ENCODE results near the gene CYBA.

DNA sequence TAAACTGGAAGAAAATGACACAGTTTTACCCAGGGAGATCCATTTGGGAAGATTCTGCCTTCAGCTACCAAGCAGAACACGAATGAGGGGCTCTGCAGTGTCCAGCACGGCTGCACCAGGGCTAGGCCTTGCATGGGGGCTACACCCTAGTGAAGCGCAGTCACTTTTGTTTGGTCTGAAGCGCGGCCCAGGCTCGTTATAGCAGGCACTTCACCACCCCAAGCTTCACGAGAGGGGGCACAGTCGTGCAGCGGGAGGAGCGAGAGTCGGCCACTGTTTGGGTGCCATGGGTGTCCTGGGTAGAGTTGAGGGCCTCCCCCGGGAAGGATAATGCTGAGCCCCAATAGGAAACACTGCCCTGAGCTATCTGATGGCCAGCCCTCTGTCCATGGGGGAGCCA, 34.1 kb downstream of the CYBA start:
- TF ChIP-seq, protein P1, sequence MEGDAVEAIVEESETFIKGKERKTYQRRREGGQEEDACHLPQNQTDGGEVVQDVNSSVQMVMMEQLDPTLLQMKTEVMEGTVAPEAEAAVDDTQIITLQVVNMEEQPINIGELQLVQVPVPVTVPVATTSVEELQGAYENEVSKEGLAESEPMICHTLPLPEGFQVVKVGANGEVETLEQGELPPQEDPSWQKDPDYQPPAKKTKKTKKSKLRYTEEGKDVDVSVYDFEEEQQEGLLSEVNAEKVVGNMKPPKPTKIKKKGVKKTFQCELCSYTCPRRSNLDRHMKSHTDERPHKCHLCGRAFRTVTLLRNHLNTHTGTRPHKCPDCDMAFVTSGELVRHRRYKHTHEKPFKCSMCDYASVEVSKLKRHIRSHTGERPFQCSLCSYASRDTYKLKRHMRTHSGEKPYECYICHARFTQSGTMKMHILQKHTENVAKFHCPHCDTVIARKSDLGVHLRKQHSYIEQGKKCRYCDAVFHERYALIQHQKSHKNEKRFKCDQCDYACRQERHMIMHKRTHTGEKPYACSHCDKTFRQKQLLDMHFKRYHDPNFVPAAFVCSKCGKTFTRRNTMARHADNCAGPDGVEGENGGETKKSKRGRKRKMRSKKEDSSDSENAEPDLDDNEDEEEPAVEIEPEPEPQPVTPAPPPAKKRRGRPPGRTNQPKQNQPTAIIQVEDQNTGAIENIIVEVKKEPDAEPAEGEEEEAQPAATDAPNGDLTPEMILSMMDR (IDR thresholded peaks at IDR 0.05): no peak
- no peak for TF ChIP-seq POLR2AphosphoS5 (IDR thresholded peaks at IDR 0.05)

All from breast epithelium (tissue), 3 donors.